WTC11 (cell line): ENCODE data around the gene AGBL1.

Experiments used
- CREB1 ChIP-seq: sonication (generic); formaldehyde crosslinking; IDR thresholded peaks from 2 replicates; pipeline ENCODE4 v1.8.0; 2023; ENCODE audit warnings: mild to moderate bottlenecking, missing genetic modification reagents
- CTCF ChIP-seq: fragments of 200-600 bp; IDR thresholded peaks from 2 replicates; pipeline ENCODE4 v1.8.0; 2022; ENCODE audit warnings: antibody characterized with exemption
- ELF4 ChIP-seq: sonication (generic); formaldehyde crosslinking; IDR thresholded peaks from 2 replicates; pipeline ENCODE4 v1.8.1; 2022; ENCODE audit warnings: low read depth, mild to moderate bottlenecking, moderate library complexity, missing genetic modification reagents
- ESRRA ChIP-seq: sonication (generic); formaldehyde crosslinking; IDR thresholded peaks from 2 replicates; pipeline ENCODE4 v1.8.1; 2022; ENCODE audit warnings: mild to moderate bottlenecking, missing genetic modification reagents, borderline replicate concordance
- ZNF121 ChIP-seq: sonication (generic); formaldehyde crosslinking; IDR thresholded peaks from 2 replicates; pipeline ENCODE4 v1.8.0; 2023; ENCODE audit warnings: missing genetic modification reagents
- ZNF138 ChIP-seq: sonication (generic); formaldehyde crosslinking; conservative IDR thresholded peaks from 2 replicates; pipeline ENCODE4 v1.8.1; 2022; ENCODE audit warnings: mild to moderate bottlenecking, moderate library complexity, missing genetic modification reagents

- TF ChIP-seq ZNF138 (CRISPR knock-in tag) (no peak), ZNF121 (CRISPR knock-in tag) (no peak), CTCF (no peak), ELF4 (CRISPR knock-in tag) (no peak), ESRRA (CRISPR knock-in tag) (no peak), CREB1 (CRISPR knock-in tag) (no peak)
Measured at GRCh38 chr15:86714241-86714640, 634.6 kb downstream of the AGBL1 start.
